K562 (cell line): ENCODE data around the gene GABRB2.

Experiments
- ELF1 ChIP-seq: fragments of 200-800 bp; sonication (Bioruptor generic); IDR thresholded peaks from 2 replicates; pipeline ENCODE4 v1.6.1; 2016; ENCODE audit warnings: missing genetic modification characterization, missing compliant biosample characterization
- HDAC1 ChIP-seq, 2 experiments: fragments of 450-650 bp; IDR thresholded peaks; 2 replicates each; pipeline ENCODE4 v1.6.1; 2016 to 2017; ENCODE audit warnings: inconsistent platforms in 1 of 2, mild to moderate bottlenecking in 1 of 2, moderate library complexity in 1 of 2
- JUNB ChIP-seq: fragments of 450-650 bp; formaldehyde crosslinking; conservative IDR thresholded peaks from 2 replicates; pipeline ENCODE4 v1.4.0; 2020; ENCODE audit warnings: mild to moderate bottlenecking
- PRDM10 ChIP-seq: fragments of 450-650 bp; IDR thresholded peaks from 2 replicates; pipeline ENCODE4 v1.6.1; 2018; ENCODE audit not compliant: partially characterized antibody
- SMARCA5 ChIP-seq: fragments of 450-650 bp; IDR thresholded peaks from 2 replicates; pipeline ENCODE4 v1.6.1; 2016
- ZC3H11A ChIP-seq: IDR thresholded peaks from 2 replicates; pipeline ENCODE4 v1.6.1; 2012; ENCODE audit warnings: low read depth, low read length, improper control_type of control experiment
- TF ChIP-seq, protein P1 (sequence below): fragments of 450-650 bp; IDR thresholded peaks from 2 replicates; pipeline ENCODE4 v1.6.1; 2017; ENCODE audit warnings: mild to moderate bottlenecking, moderate library complexity
- TF ChIP-seq, protein P2 (sequence below), 2 experiments: fragments of 450-650 bp; formaldehyde crosslinking in 1 of 2; IDR thresholded peaks; 2 replicates each; pipeline versions ENCODE4 v1.4.0 to v1.6.1; 2014 to 2020; ENCODE audit warnings: mild to moderate bottlenecking in 2 of 2, borderline replicate concordance in 1 of 2, low read depth in 1 of 2

GRCh38 chr5:161295721-161296250, 250.7 kb downstream of the GABRB2 start:
- no peak for TF ChIP-seq HDAC1 (IDR thresholded peaks at IDR 0.05)
- TF ChIP-seq, protein P1, sequence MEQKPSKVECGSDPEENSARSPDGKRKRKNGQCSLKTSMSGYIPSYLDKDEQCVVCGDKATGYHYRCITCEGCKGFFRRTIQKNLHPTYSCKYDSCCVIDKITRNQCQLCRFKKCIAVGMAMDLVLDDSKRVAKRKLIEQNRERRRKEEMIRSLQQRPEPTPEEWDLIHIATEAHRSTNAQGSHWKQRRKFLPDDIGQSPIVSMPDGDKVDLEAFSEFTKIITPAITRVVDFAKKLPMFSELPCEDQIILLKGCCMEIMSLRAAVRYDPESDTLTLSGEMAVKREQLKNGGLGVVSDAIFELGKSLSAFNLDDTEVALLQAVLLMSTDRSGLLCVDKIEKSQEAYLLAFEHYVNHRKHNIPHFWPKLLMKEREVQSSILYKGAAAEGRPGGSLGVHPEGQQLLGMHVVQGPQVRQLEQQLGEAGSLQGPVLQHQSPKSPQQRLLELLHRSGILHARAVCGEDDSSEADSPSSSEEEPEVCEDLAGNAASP, result no peak
- no peak for TF ChIP-seq SMARCA5
- no peak for TF ChIP-seq JUNB
- TF ChIP-seq ELF1 (tag), result no peak
- TF ChIP-seq ZC3H11A, result no peak
- TF ChIP-seq PRDM10, result no peak
- TF ChIP-seq, protein P2, sequence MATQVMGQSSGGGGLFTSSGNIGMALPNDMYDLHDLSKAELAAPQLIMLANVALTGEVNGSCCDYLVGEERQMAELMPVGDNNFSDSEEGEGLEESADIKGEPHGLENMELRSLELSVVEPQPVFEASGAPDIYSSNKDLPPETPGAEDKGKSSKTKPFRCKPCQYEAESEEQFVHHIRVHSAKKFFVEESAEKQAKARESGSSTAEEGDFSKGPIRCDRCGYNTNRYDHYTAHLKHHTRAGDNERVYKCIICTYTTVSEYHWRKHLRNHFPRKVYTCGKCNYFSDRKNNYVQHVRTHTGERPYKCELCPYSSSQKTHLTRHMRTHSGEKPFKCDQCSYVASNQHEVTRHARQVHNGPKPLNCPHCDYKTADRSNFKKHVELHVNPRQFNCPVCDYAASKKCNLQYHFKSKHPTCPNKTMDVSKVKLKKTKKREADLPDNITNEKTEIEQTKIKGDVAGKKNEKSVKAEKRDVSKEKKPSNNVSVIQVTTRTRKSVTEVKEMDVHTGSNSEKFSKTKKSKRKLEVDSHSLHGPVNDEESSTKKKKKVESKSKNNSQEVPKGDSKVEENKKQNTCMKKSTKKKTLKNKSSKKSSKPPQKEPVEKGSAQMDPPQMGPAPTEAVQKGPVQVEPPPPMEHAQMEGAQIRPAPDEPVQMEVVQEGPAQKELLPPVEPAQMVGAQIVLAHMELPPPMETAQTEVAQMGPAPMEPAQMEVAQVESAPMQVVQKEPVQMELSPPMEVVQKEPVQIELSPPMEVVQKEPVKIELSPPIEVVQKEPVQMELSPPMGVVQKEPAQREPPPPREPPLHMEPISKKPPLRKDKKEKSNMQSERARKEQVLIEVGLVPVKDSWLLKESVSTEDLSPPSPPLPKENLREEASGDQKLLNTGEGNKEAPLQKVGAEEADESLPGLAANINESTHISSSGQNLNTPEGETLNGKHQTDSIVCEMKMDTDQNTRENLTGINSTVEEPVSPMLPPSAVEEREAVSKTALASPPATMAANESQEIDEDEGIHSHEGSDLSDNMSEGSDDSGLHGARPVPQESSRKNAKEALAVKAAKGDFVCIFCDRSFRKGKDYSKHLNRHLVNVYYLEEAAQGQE (IDR thresholded peaks at IDR 0.05; ENCODE audit: borderline replicate concordance), result no peak
- TF ChIP-seq, protein P2 (CRISPR knock-in tag; IDR thresholded peaks at IDR 0.05; ENCODE audit: low read depth), result no peak
